Medulla oblongata (tissue), 1 donor: ENCODE data around the gene MVB12A.

Experiments used
- DNase-seq: peaks from one replicate; pipeline ENCODE4 v3.0.0-alpha.2; 2015; ENCODE audit errors: extremely low spot score

Gene MVB12A

DNA sequence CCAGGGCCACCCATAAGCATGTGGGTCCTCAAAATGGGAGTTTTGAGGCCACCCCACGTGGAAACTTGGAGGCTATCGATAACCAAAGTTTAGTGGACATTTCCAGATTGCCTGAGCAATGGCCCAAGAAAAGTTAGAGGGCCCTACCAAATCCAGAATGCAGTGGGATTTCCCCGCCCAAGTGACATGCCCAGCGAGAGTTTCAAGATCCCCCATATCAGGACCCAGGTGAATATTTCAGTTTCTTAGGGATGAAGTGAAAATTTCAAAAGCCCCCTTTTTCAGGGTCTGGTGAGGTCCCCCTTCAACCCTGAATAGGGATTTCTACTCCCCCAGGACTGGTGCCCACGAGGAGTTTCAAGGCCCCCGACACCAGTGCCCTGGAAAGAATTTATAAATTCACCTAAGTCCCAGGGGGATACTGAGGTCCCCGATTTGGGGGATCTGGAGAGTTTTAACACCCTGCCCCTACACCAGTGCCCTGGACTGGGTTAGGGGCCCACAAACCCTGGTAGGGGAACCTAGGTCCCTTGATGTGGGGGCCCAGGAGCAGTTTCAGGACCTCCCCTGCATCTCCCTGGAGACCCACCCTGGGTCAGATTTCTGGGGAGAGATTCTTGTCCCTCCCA is 15.1 kb upstream of the MVB12A start:
- no peak for DNase-seq

DNA sequence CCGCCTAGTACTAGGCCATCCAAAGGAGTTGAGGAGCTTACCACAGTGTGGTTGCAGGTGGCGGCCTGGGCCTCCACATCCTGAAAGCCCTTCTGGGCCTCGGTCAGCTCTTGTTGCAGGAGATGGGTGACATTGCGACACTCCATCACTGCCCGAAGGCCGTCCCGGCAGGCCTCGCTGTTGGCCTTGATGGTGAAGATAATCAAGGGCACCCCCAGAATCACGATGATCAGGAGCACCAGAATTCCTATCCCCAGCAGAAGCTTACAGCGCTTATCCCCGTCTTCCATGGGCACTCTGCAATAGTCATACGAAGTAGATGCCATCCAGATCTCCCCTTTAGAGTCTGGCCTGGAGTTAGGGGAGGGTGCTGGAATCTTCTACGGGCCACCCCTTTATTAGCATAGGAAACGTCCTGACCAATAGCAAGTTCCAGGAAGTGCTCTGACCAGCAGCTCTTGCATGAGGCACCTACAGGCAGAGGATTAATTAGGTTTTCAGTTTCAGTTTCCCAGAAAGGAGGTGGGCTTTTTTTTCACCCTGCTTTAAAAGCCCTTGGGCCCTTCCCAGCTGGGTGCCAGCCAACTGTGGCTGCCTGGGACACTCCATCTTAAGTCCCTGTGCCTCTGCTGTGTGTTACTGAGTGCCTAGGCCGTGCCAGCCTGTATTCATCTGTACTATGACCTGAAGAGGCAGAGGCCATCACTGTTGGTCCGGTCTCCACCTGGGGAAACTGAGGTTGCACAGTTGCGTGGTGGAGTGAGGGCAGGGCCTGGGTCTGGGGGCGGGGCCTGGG is 14.4 kb upstream of the MVB12A start, which contains the start of gene BST2:
BST2 (minus strand) TSS at position 381 of the 796 bp plus-strand sequence; CDS start at position 326, 55 bp downstream.
- peak; percentile 86 for DNase-seq

DNA sequence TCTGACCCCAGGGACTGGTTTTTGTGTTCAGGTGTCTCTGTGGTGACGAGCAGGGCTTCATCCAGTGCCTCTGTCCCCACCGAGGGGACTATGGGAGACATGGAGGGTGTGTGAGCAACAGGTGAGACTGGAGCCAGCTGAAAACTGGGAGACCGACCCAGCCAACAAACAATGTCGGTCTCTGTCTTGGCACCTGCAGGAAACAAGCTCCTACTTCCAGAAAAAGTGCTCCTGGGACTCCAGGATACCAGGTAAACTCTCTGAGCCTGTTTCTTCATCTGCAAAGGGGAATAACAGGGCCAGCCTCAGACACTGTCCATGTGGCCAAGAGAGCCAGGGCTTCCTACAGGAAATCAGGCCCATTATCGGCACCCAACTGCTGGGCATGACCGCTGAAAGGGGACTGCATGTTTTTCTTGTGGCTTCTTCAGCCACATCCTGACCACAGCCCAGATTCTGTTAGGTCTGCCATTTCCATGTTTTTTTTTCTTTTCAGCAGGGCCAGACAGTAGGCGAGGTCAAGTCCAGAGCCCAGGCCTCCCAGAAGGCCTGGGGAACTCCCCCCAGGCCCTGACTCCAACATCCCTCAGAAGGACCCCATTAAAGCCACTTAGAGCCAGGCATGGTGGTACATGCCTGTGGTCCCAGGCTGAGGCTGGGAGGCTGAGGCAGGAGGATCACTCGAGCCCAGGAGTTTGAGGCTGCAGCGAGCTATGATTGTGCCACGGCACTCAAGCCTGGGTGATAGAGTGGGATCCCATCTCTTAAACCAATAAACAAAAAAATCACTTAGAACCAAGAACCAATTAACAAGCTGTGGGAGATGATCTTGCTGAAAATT is 13.6 kb upstream of the MVB12A start:
- DNase-seq: peak; percentile 49

DNA sequence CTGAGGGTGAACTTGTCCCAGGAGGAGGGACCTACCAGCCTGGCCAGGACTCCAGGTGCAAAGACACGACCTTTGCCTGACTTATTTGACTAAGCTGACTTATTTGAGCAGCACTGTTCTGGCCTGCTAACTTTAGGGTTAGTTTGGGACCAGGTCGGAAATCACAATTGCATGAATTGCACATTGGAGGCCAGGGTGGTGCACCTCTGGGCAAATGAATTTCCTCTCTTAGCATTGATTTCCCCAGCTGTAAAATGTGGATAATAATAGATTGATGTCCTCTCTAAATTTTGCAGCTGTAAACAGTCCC is 13.0 kb upstream of the MVB12A start:
- DNase-seq: no peak

DNA sequence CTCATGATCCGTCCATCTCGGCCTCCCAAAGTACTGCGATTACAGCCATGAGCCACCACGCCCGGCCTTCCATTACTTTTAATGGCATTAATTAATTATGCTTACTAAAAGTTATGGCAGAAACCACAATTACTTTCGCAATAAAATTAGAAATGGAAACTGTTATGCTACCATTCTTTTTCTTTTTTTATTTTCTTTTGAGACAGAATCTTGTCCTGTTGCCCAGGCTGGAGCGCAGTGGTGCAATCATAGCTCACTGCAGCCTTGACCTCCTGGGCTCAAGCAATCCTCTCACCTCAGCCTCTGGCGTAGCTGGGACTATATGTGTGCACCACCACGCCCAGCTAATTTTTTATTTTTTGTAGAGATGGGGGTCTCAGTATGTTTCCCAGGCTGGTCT is 9.9 kb upstream of the MVB12A start:
- DNase-seq: no peak

DNA sequence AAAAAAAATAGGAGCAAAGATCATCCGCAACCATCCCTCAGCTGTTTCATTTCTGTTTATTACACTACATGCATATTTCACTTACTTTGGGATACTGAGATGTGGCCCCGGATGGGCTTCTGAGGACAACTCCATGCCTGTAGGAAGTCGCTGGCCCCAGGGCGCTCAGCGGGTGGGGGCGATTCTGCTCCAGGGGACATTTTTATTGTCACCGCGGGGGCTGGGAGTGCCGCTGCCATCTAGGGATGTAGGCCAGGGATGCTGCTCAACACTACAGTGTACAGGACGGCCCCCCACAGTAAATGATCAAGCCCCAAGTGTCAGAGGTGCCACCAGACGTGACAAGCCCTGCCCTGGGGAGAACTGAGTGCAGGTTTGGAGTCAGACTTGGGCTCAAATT is 8.0 kb upstream of the MVB12A start:
- DNase-seq: no peak

DNA sequence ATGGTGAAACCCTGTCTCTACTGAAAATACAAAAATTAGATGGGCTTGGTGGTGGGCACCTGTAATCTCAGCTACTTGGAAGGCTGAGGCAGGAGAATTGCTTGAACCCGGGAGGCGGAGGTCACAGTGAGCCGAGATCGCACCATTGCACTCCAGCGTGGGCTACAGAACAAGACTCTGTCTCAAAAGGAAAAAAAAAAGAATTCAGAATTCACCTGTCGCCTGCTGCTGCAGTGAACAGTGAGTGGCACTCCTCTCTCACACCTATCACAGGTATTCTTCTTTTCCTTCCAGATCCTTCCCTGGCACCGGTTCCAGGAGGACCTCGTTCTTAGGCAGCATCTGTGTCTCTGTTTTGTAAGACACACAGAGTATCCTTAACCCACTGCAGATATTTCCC is 5.8 kb upstream of the MVB12A start:
- no peak for DNase-seq

DNA sequence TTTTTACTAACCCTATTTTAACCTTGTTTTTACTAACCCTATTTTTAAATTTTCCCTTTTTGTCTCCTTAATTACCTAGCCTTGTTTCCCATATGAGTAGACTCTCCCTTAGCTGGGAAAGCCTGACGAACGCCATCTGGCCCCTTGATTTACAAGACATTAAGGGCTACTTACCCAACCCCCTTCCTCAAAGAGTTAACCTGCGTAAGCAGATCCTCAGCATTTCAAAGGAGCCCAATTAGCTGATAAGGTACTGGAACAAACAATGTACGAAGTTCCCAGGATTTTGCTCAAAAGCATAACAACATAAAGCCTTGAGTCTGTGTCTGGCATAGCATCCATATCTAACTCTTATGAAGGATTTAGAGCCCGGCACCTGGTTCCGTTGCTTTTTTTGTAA is 4.7 kb upstream of the MVB12A start:
- no peak for DNase-seq

DNA sequence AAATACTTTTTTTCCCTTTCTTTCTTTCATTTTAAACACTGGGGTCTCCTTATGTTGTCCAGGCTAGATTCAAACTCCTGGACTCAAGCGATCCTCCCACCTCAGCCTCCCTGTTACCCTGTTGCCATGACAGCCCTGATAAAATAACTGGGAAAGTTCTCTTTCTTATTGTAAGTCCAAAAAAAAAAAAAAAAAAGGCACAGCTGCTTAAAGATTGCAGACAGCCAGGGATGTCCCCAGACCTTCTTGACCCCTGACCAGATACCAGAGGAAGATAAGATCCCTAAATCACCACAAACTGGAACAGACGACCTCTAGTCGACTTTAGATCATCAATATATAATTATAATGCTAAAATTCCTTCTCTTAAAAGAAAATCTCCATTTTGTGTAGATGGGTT is 1.1 kb upstream of the MVB12A start:
- DNase-seq: no peak

DNA sequence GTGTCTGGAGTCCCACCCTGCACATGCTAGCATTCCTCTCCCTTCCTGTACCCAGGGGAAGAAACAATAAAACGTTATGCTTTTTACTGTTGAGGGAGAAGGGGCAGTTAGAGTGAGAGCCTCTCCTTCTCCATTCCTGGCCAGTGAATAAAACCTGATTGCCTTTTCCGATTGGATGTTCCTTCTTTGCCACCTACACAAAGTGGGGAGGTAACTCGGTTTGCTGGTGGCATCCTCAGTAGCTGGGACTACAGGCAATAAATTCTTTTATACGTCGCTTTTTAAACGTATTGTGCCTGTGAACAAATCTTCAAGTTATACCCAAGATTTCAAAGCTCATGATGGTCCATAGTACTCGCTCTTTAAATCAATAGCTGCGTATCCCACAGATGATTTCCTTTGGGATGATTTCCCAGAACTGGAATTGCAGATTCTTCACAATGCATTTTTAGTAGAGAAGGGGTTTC is 660 bp upstream of the MVB12A start:
- DNase-seq: peak; percentile 22

DNA sequence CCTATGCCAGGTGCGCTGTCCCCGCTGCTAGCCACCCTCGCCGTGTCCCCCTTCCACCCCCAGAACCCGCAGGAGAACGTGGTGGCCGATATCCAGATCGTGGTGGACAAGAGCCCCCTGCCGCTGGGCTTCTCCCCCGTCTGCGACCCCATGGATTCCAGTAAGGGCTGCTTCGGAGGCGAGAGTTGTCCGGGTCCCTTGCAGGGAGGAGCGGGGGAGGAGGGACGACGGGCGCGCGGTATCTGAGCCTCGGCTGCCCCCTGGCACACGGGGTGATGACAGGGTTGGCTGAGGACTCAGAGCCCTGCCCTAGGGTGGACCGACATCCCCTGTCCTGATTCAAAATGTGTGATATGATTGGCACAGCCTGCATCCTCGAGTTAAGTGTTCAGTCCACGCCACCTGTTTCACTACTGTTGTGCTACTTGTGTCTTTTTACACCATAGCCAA is 653 bp downstream of the MVB12A start:
- DNase-seq: no peak

DNA sequence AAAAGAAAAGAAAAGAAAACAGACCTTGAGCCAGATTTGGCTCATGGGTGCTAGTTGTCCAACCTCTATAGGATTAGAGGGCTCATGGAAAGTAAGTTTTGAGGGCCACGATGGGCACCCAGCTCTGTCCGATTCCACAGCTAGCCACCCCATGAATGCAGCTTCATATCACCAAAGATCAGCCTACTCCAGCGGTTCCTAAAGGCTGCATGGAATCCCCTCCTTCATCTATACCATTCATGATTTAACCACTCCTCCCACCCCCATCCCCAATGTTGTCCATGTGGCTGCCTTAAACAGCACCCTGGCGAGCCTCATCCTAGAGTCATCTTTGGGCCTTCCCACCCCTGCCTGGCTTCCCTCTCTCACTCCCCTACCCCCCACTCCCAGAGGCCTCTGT is 2.1 kb downstream of the MVB12A start:
- no peak for DNase-seq

DNA sequence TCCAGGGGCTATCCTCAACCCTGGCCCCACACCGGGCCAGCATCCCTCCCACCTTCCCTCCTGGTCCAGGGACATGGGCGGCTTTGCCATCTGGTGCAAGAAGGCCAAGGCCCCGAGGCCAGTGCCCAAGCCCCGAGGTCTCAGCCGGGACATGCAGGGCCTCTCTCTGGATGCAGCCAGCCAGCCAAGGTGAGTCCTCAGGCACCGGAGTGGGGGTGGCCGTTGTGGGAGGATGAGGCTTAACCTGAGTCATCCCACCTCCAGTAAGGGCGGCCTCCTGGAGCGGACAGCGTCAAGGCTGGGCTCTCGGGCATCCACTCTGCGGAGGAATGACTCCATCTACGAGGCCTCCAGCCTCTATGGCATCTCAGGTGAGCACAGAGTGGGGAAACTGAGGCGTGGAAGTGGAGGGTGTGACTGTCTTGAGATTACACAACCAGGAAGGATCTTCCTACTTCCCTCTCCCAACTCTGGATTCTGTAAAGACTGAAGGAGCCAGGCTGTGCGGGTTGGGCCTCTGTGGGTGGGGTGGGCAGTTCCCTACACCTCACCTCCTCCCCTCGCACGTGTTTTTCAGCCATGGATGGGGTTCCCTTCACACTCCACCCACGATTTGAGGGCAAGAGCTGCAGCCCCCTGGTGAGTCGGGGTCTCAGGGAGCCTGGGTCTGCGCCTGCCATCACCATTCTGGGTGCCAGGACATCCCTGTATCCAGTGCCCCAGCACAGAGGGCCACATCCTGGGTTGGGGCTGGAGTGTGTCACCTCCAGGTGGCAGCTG is 3.8 kb downstream of the MVB12A start:
- DNase-seq: no peak

DNA sequence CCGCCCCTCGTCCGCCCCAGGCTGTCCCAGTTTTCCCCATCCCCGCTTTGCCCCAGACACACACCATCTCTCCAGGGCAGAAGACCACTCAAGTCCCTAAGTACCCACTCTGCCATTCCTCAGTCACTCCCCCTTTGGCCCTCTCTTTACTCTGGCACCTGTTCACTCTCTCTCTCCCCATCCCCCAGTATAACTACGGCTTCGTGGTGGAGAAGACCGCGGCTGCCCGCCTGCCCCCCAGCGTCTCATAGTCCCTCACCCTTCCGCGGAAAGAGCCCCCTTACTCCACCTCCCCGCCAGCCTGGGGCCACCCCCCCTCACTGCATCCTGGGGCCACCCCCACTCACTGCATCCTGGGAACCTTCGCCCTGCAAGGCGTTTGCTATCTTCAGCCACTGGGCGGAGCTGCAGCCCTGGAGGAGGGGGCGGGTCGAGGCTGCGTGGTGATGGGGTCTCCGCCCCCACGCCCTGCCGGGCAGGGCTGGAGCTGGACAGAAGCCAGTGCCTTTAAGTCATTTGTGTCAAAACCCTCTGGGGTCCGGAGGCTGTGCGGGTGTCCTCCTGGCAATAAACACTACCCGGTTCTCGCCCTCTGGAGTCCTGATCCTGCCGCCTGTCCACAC is 5.0 kb downstream of the MVB12A start:
- DNase-seq: no peak

DNA sequence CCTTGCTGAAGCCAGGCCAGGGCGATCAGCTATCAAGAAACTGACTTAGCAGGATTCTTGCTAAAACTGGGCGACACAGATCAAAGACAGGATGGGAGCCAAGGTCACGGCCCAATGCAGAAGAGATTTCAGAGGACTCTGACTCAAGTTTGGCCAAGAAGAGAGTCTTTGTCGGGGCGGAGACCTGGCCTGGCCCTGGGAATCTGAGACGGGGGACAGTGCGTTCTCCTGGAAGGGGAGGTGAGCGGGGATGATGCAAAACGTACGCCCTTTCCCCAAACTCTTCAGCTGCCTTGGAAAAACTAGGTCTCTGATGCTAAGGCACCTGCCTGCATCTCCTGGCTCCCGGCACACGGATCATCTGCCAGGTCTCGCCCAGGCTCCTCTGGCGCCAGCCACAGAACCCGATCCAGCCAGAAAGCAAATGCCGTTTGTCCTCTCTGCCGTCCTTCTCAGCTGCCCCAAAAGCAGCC is 9.8 kb downstream of the MVB12A start:
- no peak for DNase-seq

DNA sequence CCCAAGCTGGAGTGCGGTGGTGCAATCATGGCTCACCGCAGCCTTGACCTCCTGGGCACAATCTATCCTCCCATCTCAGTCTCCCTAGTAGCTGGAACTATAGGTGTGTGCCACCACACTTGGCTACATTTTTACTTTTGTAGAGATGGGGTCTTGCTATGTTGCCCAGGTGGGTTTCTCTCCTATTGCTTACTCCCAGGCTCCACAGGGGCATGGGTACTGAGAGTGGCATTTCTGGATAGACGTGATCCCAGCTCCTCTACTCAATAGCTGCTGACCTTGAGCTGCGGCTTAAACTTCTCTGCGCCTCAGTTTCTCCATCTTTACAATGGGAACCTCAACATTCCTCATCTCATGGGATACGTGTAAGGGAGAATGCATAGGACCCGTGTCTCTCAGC is 11.6 kb downstream of the MVB12A start:
- no peak for DNase-seq

DNA sequence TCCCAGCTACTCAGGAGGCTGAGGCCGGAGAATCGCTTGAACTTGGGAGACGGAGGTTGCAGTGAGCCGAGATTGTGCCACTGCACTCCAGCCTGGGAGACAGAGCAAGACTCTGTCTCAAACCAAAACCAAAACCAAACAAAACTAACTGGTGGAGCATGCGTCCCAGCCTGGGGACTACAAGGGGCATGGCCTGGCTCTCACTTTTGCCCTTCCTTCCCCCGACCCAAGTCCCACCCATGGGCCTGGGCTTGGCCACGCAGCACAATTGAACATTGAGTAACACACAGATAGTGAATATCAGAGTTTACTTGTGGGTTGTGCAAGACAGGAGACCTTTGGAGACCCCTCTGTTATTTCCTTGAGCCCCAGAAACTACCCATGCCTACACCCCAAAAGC is 15.4 kb downstream of the MVB12A start:
- DNase-seq: no peak

DNA sequence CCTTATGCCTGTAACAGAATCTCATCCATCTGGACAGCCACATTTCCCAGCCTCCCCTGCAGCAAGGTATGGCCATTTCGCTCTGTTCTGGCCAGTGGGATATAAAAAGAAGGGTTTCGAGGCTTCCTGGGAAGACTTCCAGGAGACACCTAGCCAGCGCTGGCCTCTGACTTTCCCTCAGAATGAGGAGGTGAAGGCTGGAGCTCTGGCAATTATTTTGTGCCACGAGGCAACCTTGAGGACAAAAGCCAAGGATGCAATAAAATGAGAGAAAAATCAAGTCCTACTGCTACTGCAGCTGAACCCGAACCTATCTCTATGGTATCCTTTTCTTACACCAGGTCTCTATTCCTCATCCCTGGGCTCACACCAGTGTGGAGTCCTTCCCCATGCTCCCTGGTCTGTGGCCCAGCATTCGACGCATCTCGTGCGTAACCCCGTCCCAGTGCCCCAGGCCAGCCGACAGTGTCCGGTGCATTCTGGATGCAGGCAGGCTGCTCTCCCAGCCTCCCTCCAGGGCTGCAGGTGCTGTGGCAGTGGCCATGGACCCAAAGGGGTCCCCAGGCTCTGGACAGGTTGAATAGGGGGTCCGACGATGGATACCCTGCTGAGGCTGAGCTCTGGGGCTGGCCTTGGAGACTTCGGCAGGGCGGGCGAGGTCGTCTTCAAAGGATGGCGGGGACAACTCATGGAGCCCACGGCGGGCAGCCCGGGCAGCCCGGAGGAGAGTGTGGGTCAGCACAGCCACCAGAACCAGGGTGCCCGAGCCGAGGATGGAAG is 16.4 kb downstream of the MVB12A start:
- no peak for DNase-seq

DNA sequence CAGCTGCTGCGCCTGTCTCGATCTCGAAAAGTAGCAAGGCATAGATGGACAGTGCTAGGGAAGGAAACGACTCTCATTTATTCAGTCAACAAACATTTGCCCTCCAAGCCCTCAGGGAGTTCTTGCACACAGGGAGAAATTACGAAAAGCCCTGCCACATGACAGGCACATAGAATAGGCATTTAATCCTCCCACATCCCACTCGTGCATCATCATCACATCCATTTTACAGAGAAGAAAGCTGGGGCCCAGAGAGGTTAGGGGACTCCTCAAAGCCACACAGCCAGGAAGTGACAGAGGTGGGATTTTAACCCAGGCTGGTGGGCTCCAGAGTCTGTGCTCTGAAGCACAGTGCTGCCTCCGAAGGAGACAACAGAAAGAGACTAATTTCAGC is 17.0 kb downstream of the MVB12A start:
- DNase-seq: no peak

DNA sequence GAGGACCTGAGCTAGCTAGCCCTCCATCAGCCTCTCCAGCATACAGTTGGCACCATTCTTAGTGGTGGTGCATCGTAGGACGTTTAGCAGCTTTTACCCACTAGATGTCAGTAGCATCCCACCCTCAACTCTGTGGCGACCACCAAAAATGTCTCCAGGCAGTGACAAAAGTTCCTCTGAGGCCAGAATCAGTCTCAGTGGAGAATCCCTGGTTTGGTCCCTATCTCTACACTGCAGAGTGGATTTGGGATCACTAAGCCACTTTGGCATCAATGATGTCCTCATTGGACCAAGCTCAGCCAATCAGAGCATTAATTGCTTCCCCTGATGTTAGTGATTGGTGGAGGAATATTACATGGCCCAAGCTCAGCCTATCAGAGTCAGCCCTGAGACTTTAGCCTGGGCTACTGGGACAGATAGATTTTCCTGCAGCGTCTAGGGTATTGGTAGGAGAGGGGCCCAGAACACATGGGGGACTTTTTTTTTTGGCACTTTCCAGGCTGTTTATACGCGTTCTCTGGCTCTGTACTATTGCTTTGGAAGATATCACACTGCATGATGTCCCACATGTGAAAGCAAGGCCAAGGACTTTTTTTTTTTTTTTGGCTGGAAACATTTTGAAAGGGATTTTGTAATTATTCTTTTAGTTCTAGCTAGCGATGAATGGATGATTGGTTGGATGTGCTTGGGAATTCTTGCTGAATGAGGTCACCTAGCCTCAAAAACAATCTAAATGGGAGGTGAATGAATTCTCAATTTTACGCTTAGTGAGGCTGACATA is 21.6 kb downstream of the MVB12A start:
- DNase-seq: no peak
